Calu3 (cell line): ENCODE data around the gene MXRA8. TPM values are rescaled to one million over a fixed set of nuclear protein-coding genes. Genes with fewer than 3 reads are reported as not detected.

ENCODE experiments used
- BruUV-seq: library from RNA; stranded (reverse); fragments of 400-500 nt; replicated peaks from 2 replicates; lab custom pipeline; 2021; lab: Mats Ljungman, UMichigan
- CTCF ChIA-PET: fragments of 300-600 bp; sonication (Branson Sonifier 250); formaldehyde crosslinking; loops from one replicate; lab custom pipeline; 2022; ENCODE audit warnings: antibody characterized with exemption; lab: Charles Lee
- DNase-seq: peaks from one replicate; pipeline ENCODE4 v3.0.0; 2022
- H3K27ac Mint-ChIP-seq: one replicate; pipeline ENCODE4 v1.8.0; 2022; ENCODE audit warnings: mixed read lengths; ENCODE audit not compliant: unreplicated experiment
- H3K27me3 Mint-ChIP-seq: one replicate; pipeline ENCODE4 v1.8.0; 2022; ENCODE audit warnings: mixed read lengths; ENCODE audit not compliant: unreplicated experiment
- H3K36me3 Mint-ChIP-seq: one replicate; pipeline ENCODE4 v1.8.0; 2022; ENCODE audit warnings: mild to moderate bottlenecking, moderate library complexity, mixed read lengths; ENCODE audit not compliant: insufficient read depth, unreplicated experiment
- H3K4me1 Mint-ChIP-seq: one replicate; pipeline ENCODE4 v1.8.0; 2022; ENCODE audit warnings: mild to moderate bottlenecking, low read depth, mixed read lengths; ENCODE audit not compliant: unreplicated experiment
- H3K4me3 Mint-ChIP-seq: one replicate; pipeline ENCODE4 v1.8.0; 2022; ENCODE audit warnings: mild to moderate bottlenecking, low read depth, moderate library complexity, mixed read lengths; ENCODE audit not compliant: unreplicated experiment
- H3K9me3 Mint-ChIP-seq: one replicate; pipeline ENCODE4 v1.8.0; 2022; ENCODE audit warnings: low read depth, mixed read lengths; ENCODE audit not compliant: unreplicated experiment
- CTCF ChIP-seq: fragments of 200-600 bp; IDR thresholded peaks from one replicate; pipeline ENCODE4 v1.8.0; 2022; ENCODE audit warnings: antibody characterized with exemption; ENCODE audit not compliant: unreplicated experiment
- intact Hi-C: fragments of 100-400 bp; cut with micrococcal nuclease; formaldehyde crosslinking; loops from one replicate; pipeline ENCODE4 v1.10.0; 2022; ENCODE audit not compliant: unreplicated experiment
- total RNA-seq: library from RNA; stranded (reverse); gene quantifications from 2 replicates; pipeline ENCODE4 v1.2.3, GENCODE V29; 2022

Gene MXRA8
- total RNA-seq, 1 experiment from 2014 or later = not detected

GRCh38 chr1:1365875-1366698 lies 7.7 kb upstream of the MXRA8 start:
- H3K27ac Mint-ChIP-seq = no peak overlapping the region
- BruUV-seq = no TSS peak
- DNase-seq = no peak
- H3K4me3 Mint-ChIP-seq = no peak overlapping the region
- H3K9me3 Mint-ChIP-seq = no peaks in the 10 kb centered on the region
- intact Hi-C loops = no loop called here
- no peaks in the 10 kb centered on the region for H3K36me3 Mint-ChIP-seq
- H3K27me3 Mint-ChIP-seq = peaks cover 4% of the 10 kb centered on the region
- no peak for TF ChIP-seq CTCF
- CTCF ChIA-PET = no interaction called here
- peaks cover 2% of the 10 kb centered on the region for H3K4me1 Mint-ChIP-seq

GRCh38 chr1:1364266-1364665 lies 5.9 kb upstream of the MXRA8 start:
- Mint-ChIP-seq H3K4me3 (no peak overlapping the region), H3K27ac (no peak overlapping the region), H3K4me1 (peaks cover 10% of the 10 kb centered on the region), H3K9me3 (peaks cover 4% of the 10 kb centered on the region), H3K27me3 (peaks cover 14% of the 10 kb centered on the region), H3K36me3 (peaks cover 6% of the 10 kb centered on the region)
- CTCF ChIA-PET = no interaction called here
- peak; percentile 37 for DNase-seq
- no TSS peak for BruUV-seq
- TF ChIP-seq CTCF = no peak
- intact Hi-C loops = no loop called here

- Mint-ChIP-seq H3K4me1 (peaks cover 10% of the 10 kb centered on the region), H3K4me3 (no peak overlapping the region), H3K9me3 (peaks cover 4% of the 10 kb centered on the region), H3K27ac (no peak overlapping the region), H3K36me3 (peaks cover 6% of the 10 kb centered on the region), H3K27me3 (peaks cover 14% of the 10 kb centered on the region)
- CTCF ChIA-PET = no interaction called here
- intact Hi-C loops = no loop called here
- no peak for TF ChIP-seq CTCF
- no TSS peak for BruUV-seq
- no peak for DNase-seq
Observed at GRCh38 chr1:1361982-1362423, 3.6 kb upstream of the MXRA8 start.

GRCh38 chr1:1361233-1361981 lies 3.1 kb upstream of the MXRA8 start:
- DNase-seq = no peak
- BruUV-seq = no TSS peak
- H3K36me3 Mint-ChIP-seq = peaks cover 6% of the 10 kb centered on the region
- no peak overlapping the region for H3K27ac Mint-ChIP-seq
- peaks cover 14% of the 10 kb centered on the region for H3K27me3 Mint-ChIP-seq
- H3K4me1 Mint-ChIP-seq = peaks cover 10% of the 10 kb centered on the region
- H3K9me3 Mint-ChIP-seq = peaks cover 4% of the 10 kb centered on the region
- TF ChIP-seq CTCF = no peak
- intact Hi-C loops = no loop called here
- CTCF ChIA-PET = no interaction called here
- no peak overlapping the region for H3K4me3 Mint-ChIP-seq
